GM19025 (cell line): ENCODE results near the gene ERMARD.

Experiments used
- ATAC-seq: cut with Tn5 transposase; IDR thresholded peaks from one replicate; pipeline ENCODE4 v1.9.1; 2021; ENCODE audit warnings: mild to moderate bottlenecking, low read depth, moderate library complexity; ENCODE audit not compliant: unreplicated experiment

Gene ERMARD

DNA sequence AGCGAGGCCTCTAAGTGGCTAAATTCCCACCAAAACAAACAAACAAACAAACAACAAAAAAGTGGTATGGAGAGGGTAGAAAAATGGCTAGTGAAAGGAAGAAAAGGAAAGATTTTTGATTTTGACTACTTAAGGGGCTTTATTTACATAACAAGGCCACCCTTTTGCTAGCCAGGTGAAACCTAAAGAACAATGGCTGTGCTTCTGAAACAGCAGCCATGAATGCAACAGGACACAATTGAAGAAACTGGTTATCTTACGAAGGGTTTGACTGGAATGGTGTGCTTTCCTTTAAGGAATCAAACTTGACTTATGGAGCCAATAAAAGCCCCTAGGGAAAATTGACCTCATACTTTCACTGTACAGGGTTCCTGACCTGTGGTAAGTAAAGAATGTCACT is 68.9 kb downstream of the ERMARD start:
- no peak for ATAC-seq

DNA sequence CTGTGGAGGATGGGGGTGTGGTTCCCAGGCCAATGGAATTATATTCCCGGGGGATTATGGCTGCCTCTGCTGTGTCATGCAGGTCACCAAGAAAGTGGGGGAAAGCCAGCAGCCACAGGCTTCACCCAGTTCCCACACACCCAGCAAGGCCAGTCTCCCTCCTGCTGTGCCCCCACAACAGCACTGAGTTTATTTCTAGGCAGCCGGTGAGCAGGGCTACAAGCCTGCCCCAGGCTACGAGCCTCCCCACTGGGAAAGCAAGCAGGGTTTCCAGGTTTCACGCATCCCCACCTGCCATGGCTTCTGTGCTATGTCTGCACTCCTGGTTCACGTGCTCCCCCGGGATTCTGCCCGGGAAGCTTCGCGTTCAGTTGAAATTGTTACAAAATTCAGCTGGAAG is 72.6 kb downstream of the ERMARD start:
- ATAC-seq, result no peak

DNA sequence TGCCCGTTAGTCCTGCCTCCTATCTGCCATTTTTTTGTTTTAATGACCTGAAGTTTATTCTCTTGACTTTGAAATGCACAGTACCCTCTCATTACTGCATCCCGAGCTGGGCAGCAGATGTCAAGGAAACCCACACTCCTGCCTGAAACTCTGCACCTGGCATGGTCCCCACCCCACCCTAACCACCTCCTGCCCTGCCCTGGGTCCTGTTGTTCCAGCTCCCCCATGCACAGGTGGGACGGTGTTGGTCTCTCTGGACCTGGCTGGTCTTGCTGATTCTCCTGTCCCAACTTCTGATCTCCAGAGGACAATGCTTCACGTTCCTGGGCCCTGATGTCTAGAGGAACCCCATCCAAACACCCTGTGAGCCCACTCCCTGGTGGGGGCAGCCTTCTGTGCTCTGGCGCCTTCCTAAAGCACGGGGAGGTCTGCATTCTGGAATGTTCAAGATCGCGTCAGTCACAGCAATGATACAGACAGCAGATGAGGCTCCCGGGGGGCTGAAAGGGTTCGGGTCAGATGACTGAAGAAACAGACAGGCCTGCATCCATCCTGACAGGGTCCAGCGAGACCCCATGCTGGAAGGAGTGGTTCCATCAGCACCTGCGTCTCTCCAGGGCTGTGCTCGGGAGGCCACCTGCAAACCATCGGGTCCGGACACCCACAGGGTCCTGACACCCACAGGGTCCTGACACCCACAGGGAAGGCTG is 73.6 kb downstream of the ERMARD start:
- ATAC-seq, result no peak

GRCh38 chr6:169825558-169826225 is 74.3 kb downstream of the ERMARD start:
- ATAC-seq, result no peak

GRCh38 chr6:169826697-169827096 is 75.3 kb downstream of the ERMARD start:
- no peak for ATAC-seq

DNA sequence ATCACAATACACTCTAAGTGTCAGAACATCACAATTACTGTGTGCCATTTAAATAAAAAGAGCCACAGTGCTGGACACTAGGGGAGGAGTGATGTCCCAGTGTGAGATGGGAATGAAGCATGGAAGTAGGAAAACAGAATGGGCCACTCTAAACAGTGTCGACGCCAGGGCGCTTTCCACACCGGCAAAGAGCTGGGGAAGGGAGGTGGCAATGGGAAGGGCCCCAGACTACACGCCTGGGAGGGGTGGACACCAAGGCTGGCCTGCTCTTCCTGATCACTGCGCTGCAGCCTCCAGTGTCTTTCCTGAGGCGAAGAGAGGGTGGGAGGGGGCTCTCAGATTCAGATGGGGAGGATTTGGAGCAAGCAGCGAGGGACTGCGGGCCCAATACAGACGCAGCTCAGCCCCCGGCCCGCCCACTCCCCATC is 75.9 kb downstream of the ERMARD start:
- ATAC-seq, result no peak

DNA sequence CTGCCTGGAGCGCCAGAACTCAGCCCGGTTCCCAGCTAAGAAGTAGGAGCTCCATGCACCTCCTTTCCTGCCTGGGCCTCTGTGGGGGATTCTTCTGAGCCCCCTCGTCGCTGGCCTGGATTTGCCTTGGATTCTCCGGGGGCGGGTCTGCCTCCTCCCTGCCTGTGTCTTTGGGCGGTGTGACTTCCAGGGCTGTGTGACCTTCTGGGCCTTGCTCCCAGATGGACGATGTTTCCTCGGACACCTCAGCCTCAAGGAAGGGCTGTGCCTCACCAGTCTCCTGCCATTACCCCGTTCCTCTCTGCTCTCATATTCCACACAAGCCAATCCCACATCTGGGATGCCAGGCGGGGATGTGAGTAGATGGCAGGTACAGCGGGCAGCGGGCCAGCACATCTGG is 76.8 kb downstream of the ERMARD start:
- no peak for ATAC-seq

- ATAC-seq, result no peak
Observed at GRCh38 chr6:169829786-169830185, 78.4 kb downstream of the ERMARD start.

GRCh38 chr6:169830876-169831275 is 79.5 kb downstream of the ERMARD start:
- no peak for ATAC-seq
